ENCODE results near the gene DGKB.

DGKB gene

DNA sequence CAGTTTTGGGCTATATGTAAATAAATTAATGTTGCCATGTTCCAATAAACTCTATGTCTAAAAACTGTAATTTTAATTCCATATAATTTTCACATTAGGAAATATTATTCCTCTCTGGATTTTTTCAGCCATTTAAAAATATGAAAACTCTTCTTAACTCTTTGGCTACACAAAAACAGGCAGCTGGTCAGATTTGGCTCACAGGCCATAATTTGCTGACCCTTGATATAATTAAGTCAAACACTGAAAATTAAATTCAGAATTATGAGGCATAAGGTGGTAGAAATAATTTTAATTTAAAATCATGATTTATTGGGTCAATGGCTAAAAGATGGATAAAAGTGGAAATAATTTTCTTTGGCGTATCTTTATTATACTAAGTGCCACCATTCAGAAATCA lies 746.1 kb downstream of the DGKB start:
- DNase-seq (ENCODE audit: low read depth in 2 of 2, low spot score in 1 of 2) = no peak

GRCh38 chr7:14148974-14149373 lies 753.6 kb downstream of the DGKB start:
- DNase-seq (ENCODE audit: low read depth in 2 of 2, low spot score in 1 of 2) = no peak

GRCh38 chr7:14147532-14147931 lies 755.0 kb downstream of the DGKB start:
- DNase-seq (ENCODE audit: low read depth in 2 of 2, low spot score in 1 of 2) = no peak

DNA sequence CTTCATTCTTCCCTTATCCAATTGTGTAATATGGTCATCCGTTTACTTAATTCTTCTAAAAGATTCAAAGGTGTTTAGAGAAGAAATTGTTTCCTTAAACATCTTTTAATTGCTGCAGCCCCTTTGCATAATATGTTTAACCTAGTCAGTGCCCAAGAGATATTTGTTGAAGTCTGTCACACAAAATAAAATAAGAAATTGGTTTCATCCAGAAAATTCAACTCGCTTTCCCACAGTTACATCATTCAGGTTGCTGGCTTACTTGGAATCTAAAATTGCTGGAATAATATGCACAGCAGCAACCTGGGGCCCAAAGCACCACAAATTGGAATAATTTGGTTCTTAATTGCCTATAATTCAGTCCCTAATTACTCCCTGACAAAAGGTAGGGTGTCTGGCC lies 758.0 kb downstream of the DGKB start:
- no peak for DNase-seq (ENCODE audit: low read depth in 2 of 2, low spot score in 1 of 2)

DNA sequence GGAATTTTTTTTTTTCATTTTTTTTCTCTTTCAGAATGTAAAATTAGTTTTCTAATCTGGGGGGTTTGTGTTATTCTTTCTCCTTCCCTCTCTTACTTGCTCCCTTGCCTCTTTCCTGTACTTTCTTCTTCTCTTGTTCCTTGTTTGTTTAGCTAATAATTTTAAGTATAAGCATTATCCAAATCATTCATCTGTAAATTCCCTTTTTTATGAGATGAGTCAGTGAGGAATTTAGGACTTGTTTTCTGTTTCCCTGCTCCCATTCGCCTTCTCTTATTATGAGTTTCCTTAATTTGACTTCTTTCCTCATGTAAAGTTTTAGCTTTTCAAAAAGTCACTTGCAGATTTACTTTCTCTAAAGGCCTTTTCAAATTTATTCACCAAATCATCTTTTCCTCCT lies 758.4 kb downstream of the DGKB start:
- no peak for DNase-seq (ENCODE audit: low read depth in 2 of 2, low spot score in 1 of 2)

DNA sequence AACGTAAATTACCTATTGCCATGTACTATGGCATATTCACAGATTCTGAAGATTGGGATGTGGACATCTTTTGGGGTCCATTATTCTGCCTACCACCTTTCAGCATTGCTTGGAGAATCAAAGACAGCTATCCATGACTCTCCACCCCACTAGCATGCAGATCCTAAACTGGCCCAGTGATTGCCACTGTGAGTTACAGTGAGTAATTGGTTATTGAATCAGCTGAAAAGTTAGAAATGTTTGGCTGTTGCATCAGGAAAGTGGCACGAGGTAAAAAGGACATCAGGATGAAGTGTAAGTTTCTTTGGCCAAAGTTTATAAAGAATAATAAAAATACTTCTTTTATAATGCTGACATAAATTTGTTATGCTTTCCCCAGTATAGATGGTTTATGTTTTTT lies 764.9 kb downstream of the DGKB start:
- DNase-seq (ENCODE audit: low read depth in 2 of 2, low spot score in 1 of 2) = no peak

DNA sequence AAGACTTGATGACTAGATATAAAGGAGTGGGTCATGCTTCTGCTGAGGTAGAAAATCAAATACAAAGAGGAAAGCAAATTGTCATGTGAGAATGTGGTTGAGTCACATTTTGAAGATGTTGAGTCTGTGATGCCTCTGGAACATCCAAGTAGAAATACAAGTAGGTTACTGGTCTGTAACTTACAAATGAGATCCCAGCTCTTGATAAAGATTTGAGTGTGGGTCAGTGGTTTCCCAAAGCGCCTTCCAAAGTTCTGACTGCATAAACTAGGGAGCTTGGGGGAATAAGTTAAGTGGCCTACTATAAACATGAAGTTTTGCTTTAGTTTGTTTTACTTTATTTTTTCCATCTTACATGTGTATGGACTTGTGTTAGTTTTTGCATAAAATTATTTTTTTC lies 768.8 kb downstream of the DGKB start:
- DNase-seq (ENCODE audit: low read depth in 2 of 2, low spot score in 1 of 2) = no peak

GRCh38 chr7:14125998-14126397 lies 776.6 kb downstream of the DGKB start:
- no peak for DNase-seq (ENCODE audit: low read depth in 2 of 2, low spot score in 1 of 2)

GRCh38 chr7:14124716-14125115 lies 777.8 kb downstream of the DGKB start:
- no peak for DNase-seq (ENCODE audit: low read depth in 2 of 2, low spot score in 1 of 2)

DNA sequence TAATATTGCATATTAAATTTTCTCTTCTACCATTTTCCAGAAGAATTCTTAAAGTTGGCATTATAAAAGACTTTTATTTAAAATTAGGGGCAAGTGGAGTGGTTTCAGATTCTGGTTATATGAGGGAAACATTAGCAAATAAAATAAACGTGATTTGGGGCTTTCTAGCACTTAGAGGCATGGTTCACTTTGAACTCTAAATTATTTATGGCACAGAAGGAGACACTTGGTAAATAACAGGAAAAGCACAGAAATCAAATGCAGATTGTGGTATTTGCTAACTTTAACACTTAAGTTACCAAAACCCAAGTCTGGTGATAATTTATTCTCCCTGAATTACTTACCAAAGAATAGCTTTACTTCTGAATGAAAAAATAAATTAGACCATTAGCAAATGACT lies 778.6 kb downstream of the DGKB start:
- no peak for DNase-seq (ENCODE audit: low read depth in 2 of 2, low spot score in 1 of 2)

DNA sequence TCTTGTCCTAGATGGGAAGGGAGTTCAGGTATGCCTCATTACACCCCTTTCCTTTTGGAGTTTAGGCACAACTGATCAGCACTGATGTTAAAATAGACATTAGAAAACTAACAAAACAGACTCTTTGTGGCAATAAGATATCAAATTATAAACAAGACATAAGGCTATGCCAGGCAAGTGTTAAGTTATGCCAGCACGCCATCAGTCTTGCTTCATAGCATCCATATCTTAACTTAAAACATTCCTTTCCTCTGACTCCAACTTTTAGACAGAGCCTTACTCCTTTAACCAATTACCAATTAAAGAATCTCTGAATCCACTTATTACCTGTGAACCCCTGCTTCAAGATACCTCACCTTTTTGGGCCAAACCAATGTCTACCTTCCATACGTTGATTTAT lies 786.9 kb downstream of the DGKB start:
- DNase-seq (ENCODE audit: low read depth in 2 of 2, low spot score in 1 of 2) = no peak

DNA sequence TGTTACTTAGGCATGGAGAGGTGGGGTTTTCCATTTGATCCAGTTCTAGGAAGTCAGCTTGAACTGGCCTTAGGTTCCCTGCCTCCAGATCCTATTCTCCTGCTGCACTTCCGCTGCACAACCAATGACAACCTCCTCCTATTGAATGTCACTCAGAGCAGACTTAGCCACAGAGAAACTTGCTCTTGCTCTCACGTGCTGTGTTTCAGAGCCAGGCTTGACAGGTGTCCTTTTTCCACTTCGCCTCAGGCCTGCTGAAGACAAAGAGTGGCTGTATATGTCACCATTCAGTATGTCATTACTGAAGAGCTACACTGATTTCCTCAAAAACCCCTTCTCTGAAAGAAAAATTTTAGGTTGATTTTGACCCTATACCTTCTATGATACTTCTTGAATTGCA lies 797.7 kb downstream of the DGKB start:
- DNase-seq (ENCODE audit: low read depth in 2 of 2, low spot score in 1 of 2) = no peak

- no peak for DNase-seq (ENCODE audit: low read depth in 2 of 2, low spot score in 1 of 2)
Measured at GRCh38 chr7:14096159-14096558, 806.4 kb downstream of the DGKB start.

DNA sequence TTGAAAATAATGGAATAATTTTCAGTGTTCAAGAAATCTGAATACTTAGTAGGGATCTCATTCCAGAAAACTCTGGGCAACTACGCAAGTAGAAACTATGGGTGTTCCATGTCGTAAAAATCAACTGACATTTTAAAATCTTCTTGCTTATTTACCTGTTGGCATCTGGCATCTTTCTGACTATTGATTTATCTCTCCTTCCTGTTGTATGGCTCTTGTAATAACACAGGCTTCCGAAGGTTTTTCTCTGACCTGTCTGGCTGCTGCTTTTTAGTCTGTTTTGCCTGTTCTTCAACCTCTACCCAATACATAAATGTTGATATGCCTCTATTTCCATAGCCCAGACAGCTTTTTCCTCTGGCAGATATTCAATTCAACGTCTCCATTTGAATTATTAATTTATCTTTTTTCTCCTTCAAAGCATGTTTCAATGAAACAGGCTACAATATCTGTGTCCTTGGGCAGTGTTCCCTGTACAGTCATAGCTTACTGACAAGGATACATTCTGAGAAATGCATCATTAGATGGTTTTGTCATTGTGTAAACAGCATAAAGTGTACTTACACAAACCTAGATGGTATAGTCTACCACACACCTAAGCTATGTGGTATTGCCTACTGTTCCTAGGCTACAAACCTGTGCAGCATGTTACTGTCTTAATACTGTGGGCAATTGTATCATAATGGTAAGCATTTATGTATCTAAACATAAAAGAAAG lies 807.2 kb downstream of the DGKB start:
- DNase-seq (ENCODE audit: low read depth in 2 of 2, low spot score in 1 of 2) = no peak
